Caco-2 (cell line): ENCODE results near the gene RRP9. TPM values are rescaled to one million over a fixed set of nuclear protein-coding genes. Genes with fewer than 3 reads are reported as not detected.
A peak's percentile ranks its signal among the peaks of the same experiment; 100 is the strongest.

Experiments
- BruUV-seq: library from RNA; stranded (reverse); fragments of 400-500 nt; replicated peaks from 2 replicates; lab custom pipeline; 2021; lab: Mats Ljungman, UMichigan
- CTCF ChIA-PET: fragments of 300-600 bp; sonication (Branson Sonifier 250); formaldehyde crosslinking; loops from one replicate; lab custom pipeline; 2022; ENCODE audit warnings: antibody characterized with exemption; lab: Charles Lee
- POLR2A ChIA-PET: fragments of 300-600 bp; sonication (Branson Sonifier 250); formaldehyde crosslinking; loops from one replicate; lab custom pipeline; 2022; ENCODE audit warnings: antibody characterized with exemption; lab: Charles Lee
- DNase-seq, 2 experiments: peaks; one replicate each; pipeline versions ENCODE4 v3.0.0 to v3.0.0-alpha.2; 2020 to 2022
- H3K27me3 ChIP-seq: replicated peaks from 2 replicates; pipeline ENCODE4 v1.6.0; 2011; ENCODE audit warnings: low read length; ENCODE audit not compliant: control insufficient read depth, insufficient read depth
- H3K36me3 ChIP-seq: 2 replicates; pipeline ENCODE4 v1.5.1; 2011; ENCODE audit warnings: low read length; ENCODE audit not compliant: control insufficient read depth, insufficient read depth
- H3K4me1 ChIP-seq: fragments of 250-450 bp; sonication (Bioruptor Pico); 2 replicates; pipeline ENCODE4 v1.5.1; 2020; ENCODE audit warnings: mild to moderate bottlenecking
- H3K4me3 ChIP-seq: 2 replicates; pipeline ENCODE4 v1.5.1; 2011; ENCODE audit warnings: low read depth, mild to moderate bottlenecking, control low read depth, low read length
- H3K9me3 ChIP-seq: fragments of 250-450 bp; sonication (Bioruptor Pico); 2 replicates; pipeline ENCODE4 v1.5.1; 2020; ENCODE audit warnings: mild to moderate bottlenecking, moderate library complexity
- H3K27ac Mint-ChIP-seq: one replicate; pipeline ENCODE4 v1.8.0; 2022; ENCODE audit warnings: mixed read lengths; ENCODE audit not compliant: unreplicated experiment
- H3K27me3 Mint-ChIP-seq: one replicate; pipeline ENCODE4 v1.8.0; 2022; ENCODE audit warnings: mixed read lengths; ENCODE audit not compliant: insufficient read depth, unreplicated experiment
- H3K36me3 Mint-ChIP-seq: one replicate; pipeline ENCODE4 v1.8.0; 2022; ENCODE audit warnings: mild to moderate bottlenecking, mixed read lengths; ENCODE audit not compliant: insufficient read depth, unreplicated experiment
- H3K4me1 Mint-ChIP-seq: one replicate; pipeline ENCODE4 v1.8.0; 2022; ENCODE audit warnings: low read depth, mixed read lengths; ENCODE audit not compliant: unreplicated experiment
- H3K4me3 Mint-ChIP-seq: one replicate; pipeline ENCODE4 v1.8.0; 2022; ENCODE audit warnings: mild to moderate bottlenecking, moderate library complexity, mixed read lengths; ENCODE audit not compliant: unreplicated experiment
- H3K9me3 Mint-ChIP-seq: one replicate; pipeline ENCODE4 v1.8.0; 2022; ENCODE audit warnings: mixed read lengths; ENCODE audit not compliant: unreplicated experiment
- intact Hi-C: fragments of 100-400 bp; cut with micrococcal nuclease; formaldehyde crosslinking; loops from one replicate; pipeline ENCODE4 v1.10.0; 2022; ENCODE audit not compliant: unreplicated experiment
- total RNA-seq: library from RNA; stranded (reverse); gene quantifications from 2 replicates; pipeline ENCODE4 v1.2.3, GENCODE V29; 2022
- TF ChIP-seq, protein P1 (sequence below), 2 experiments: fragments of 200-600 bp in 1 of 2; IDR thresholded peaks; 1 replicate in 1 of 2; 2 replicates in 1 of 2; pipeline versions ENCODE4 v1.5.1 to v1.8.0; 2011 to 2022; ENCODE audit warnings: antibody characterized with exemption in 1 of 2, control low read depth in 1 of 2, inconsistent platforms in 1 of 2, low read depth in 1 of 2, low read length in 1 of 2, mild to moderate bottlenecking in 1 of 2, moderate library complexity in 1 of 2; ENCODE audit not compliant: insufficient read depth in 1 of 2, severe bottlenecking in 1 of 2, unreplicated experiment in 1 of 2

The RRP9 gene
- total RNA-seq, 1 experiment from 2014 or later: 39.1 TPM

DNA sequence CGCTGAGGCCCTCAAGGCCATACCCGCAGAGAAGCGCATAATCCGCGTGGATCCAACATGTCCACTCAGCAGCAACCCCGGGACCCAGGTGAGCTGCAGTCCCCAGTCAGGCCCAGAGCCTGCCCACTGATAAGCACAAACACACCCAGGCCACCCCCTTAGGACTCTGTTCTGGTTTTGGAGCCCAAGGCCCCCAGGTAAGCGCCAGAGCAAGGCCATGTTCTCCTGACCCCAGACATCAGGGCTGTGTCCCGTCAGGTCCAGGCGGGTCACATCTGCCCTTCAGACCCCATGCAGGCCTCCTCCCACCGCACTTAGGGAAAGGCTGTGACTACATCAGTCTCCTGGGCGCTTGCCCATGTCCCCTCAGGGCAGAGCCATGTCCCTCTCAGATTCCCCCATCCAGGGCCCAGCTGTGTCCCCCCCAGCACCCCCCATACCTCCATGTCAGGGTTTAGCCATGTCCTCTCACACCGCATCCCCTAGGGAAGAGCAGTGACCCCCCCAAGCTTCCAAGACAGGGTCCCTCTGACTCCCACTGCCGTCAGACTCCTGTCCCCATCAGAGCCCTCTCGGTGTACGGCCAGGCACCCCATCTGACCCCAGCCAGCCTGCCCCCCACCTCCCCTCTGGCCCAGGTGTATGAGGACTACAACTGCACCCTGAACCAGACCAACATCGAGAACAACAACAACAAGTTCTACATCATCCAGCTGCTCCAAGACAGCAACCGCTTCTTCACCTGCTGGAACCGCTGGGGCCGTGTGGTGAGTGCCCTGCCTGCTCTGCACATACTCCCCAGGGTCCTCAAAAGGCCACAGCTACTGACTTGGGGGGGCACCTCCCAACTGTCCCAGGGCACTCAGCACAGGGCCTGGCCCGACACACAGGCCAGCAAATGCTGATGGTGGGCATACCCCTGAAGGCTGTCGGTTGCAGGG lies 2.0 kb upstream of the RRP9 start:
- no peak for DNase-seq
- H3K36me3 ChIP-seq: no peaks in the 10 kb centered on the region
- CTCF ChIA-PET: interaction anchor here (0.6 to 2.4 kb wide), 2 partner anchors 39 to 363 kb away, joined by 3 to 41 read pairs; partner anchors contain the start of gene ACY1
- POLR2A ChIA-PET: interaction anchor here (0.9 kb wide), 1 partner anchor 52 kb away, joined by 4 read pairs; the partner anchor contains the start of gene RPL29
- H3K4me3 Mint-ChIP-seq: no peak overlapping the region
- no TSS peak for BruUV-seq
- H3K36me3 Mint-ChIP-seq: peaks cover 13% of the 10 kb centered on the region
- TF ChIP-seq, protein P1, sequence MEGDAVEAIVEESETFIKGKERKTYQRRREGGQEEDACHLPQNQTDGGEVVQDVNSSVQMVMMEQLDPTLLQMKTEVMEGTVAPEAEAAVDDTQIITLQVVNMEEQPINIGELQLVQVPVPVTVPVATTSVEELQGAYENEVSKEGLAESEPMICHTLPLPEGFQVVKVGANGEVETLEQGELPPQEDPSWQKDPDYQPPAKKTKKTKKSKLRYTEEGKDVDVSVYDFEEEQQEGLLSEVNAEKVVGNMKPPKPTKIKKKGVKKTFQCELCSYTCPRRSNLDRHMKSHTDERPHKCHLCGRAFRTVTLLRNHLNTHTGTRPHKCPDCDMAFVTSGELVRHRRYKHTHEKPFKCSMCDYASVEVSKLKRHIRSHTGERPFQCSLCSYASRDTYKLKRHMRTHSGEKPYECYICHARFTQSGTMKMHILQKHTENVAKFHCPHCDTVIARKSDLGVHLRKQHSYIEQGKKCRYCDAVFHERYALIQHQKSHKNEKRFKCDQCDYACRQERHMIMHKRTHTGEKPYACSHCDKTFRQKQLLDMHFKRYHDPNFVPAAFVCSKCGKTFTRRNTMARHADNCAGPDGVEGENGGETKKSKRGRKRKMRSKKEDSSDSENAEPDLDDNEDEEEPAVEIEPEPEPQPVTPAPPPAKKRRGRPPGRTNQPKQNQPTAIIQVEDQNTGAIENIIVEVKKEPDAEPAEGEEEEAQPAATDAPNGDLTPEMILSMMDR (IDR thresholded peaks at IDR 0.05; ENCODE audit: insufficient read depth in 1 of 2, low read depth in 1 of 2, low read length in 1 of 2, severe bottlenecking in 1 of 2, unreplicated experiment in 1 of 2): no peak
- peaks cover 13% of the 10 kb centered on the region for H3K4me1 ChIP-seq
- intact Hi-C loops: loop anchor here (2.0 kb wide), 1 partner anchor 53 kb away; no protein-coding TSS in a partner anchor
- H3K27me3 Mint-ChIP-seq: no peaks in the 10 kb centered on the region
- H3K9me3 Mint-ChIP-seq: no peaks in the 10 kb centered on the region
- H3K4me3 ChIP-seq: no peak overlapping the region
- peak overlapping the region; percentile 42 for H3K27ac Mint-ChIP-seq
- H3K27me3 ChIP-seq: no peaks in the 10 kb centered on the region
- H3K4me1 Mint-ChIP-seq: peaks cover 7% of the 10 kb centered on the region
- H3K9me3 ChIP-seq: no peaks in the 10 kb centered on the region

DNA sequence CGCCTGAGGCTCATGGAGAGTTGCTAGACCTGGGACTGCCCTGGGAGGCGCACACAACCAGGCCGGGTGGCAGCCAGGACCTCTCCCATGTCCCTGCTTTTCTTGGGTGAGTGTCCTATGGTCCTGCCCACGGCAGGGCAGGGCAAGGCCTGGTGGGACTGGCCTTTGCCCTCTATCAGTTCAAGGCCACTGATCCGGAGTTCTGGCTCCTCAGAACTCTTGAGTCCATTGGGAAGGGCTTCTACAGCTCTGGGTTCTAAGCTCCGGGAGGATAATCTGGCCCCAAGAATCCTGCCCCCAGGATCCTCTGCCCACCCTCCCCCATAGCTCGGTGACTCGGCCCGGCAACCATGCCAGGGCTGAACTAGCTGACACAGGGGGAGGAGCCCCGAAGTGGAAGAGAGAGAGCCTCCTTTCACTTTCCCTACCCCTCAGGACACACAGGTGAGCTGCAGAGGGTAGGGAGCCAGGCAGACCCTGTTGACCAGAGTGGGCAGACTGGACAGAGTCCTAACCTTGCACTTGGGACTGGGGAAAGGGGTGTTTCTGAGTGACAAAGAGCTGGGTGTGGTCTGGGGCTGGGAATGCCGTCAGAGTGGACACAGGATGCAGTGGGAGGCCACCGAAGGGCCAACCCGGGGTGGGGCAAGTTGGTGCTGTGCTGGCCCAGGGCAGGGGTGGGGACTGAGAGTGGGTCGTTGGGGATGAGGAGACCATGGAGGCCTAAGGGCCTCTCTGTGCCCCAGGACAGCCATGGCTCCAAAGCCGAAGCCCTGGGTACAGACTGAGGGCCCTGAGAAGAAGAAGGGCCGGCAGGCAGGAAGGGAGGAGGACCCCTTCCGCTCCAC lies 1.1 kb upstream of the RRP9 start:
- peak; percentile 7 to 39 for DNase-seq
- ChIA-PET POLR2A (interaction anchor here (0.5 to 2.2 kb wide), 5 partner anchors 30 to 113 kb away, joined by 4 to 15 read pairs (median 5); partner anchors contain the start of genes ABHD14A, ABHD14B, ACY1 and RPL29), CTCF (interaction anchor here (0.6 to 2.7 kb wide), 7 partner anchors 31 to 362 kb away, joined by 3 to 41 read pairs (median 7); partner anchors contain the start of genes ABHD14B, ACY1, DUSP7 and POC1A)
- Mint-ChIP-seq H3K27me3 (no peaks in the 10 kb centered on the region), H3K4me3 (peak overlapping the region; percentile 63), H3K27ac (peak overlapping the region; percentile 6), H3K36me3 (peaks cover 21% of the 10 kb centered on the region), H3K4me1 (peaks cover 7% of the 10 kb centered on the region), H3K9me3 (no peaks in the 10 kb centered on the region)
- Histone ChIP-seq H3K36me3 (no peaks in the 10 kb centered on the region), H3K27me3 (no peaks in the 10 kb centered on the region), H3K4me1 (peaks cover 13% of the 10 kb centered on the region), H3K9me3 (no peaks in the 10 kb centered on the region), H3K4me3 (peak overlapping the region; percentile 26)
- no TSS peak for BruUV-seq
- intact Hi-C loops: loop anchor here (1.0 to 2.0 kb wide), 5 partner anchors 24 to 201 kb away; partner anchors contain the start of genes ABHD14B and PCBP4
- TF ChIP-seq, protein P1 (IDR thresholded peaks at IDR 0.05; ENCODE audit: insufficient read depth in 1 of 2, low read depth in 1 of 2, low read length in 1 of 2, severe bottlenecking in 1 of 2, unreplicated experiment in 1 of 2): no peak
